ENCODE measurements around the gene CTXN2.

Gene CTXN2

DNA sequence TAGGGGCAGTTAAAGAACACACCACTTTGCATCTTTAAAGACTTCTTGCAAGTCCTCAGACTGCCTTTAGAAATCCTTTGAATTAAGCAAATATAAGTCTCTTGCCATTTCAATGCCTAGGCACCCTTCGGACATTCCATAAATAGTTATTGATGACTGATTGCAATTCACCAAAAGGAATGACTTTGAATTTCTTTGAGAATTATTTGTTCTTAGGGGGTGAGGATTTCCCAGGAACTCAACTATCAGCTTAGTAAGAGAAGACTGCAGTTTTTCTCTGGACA, 12.9 kb upstream of the CTXN2 start:
- DNase-seq (ENCODE audit: extremely low read depth, low read depth), result no peak
- TF ChIP-seq, protein P1, sequence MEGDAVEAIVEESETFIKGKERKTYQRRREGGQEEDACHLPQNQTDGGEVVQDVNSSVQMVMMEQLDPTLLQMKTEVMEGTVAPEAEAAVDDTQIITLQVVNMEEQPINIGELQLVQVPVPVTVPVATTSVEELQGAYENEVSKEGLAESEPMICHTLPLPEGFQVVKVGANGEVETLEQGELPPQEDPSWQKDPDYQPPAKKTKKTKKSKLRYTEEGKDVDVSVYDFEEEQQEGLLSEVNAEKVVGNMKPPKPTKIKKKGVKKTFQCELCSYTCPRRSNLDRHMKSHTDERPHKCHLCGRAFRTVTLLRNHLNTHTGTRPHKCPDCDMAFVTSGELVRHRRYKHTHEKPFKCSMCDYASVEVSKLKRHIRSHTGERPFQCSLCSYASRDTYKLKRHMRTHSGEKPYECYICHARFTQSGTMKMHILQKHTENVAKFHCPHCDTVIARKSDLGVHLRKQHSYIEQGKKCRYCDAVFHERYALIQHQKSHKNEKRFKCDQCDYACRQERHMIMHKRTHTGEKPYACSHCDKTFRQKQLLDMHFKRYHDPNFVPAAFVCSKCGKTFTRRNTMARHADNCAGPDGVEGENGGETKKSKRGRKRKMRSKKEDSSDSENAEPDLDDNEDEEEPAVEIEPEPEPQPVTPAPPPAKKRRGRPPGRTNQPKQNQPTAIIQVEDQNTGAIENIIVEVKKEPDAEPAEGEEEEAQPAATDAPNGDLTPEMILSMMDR (IDR thresholded peaks at IDR 0.05; ENCODE audit: low read depth, low read length), result no peak

DNA sequence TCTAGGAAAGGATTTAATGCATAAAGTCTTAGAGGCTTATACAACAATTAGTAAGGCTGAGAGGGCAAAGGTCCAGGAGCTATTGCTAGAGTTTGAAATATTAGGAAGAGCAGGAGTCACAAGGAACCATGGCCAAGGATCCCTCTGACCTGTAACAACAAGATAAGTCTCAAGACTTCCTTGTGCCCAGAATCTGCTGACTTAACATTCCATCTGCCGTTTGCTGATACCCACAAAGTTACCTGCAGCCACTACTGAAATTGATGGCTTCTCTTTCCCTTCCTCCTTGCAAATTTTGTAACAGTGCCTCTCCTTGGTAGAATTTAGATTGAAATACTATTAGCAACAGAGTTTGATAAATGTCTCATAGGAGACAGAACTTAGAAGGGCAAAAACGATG, 8.7 kb upstream of the CTXN2 start:
- TF ChIP-seq, protein P1 (IDR thresholded peaks at IDR 0.05; ENCODE audit: low read depth, low read length), result no peak
- DNase-seq (ENCODE audit: extremely low read depth, low read depth), result no peak

DNA sequence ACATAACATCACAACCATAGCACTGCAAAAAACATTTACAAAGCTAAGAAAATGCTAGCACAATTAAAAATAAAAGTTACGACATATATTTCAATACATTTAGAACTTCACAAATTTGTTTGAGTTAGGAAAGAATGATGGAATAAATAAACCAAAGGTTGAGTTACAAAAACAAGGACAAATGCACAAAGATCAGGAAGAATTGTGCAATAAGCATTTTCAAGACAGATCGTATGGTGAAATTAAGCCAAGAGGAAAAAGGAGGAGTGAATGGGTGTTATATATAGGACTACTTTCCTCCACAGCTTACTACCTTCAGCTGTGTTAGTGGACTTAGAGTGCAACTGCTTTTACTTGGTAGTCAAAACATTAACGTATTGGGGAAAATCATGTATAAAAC, 5.9 kb upstream of the CTXN2 start:
- TF ChIP-seq, protein P1 (IDR thresholded peaks at IDR 0.05; ENCODE audit: low read depth, low read length), result no peak
- DNase-seq (ENCODE audit: extremely low read depth, low read depth), result no peak

DNA sequence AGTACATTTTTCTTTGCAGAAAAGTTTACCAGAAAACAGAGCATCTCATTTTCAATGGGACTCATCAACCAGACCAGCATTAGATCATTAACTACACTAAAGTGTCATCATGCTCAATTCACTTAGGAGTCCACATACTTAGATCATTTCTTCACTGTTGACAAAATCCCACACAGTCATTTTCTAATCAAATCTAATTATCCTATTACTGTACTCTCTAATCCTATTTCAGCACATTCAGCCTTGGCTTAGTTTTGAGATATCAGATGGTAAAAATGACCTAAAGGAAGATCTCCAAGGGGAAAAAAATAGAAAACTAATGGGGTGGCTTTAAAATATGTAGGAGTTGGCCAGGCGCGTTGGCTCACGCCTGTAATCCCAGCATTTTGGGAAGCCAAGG, 5.2 kb upstream of the CTXN2 start:
- TF ChIP-seq, protein P1 (IDR thresholded peaks at IDR 0.05; ENCODE audit: low read depth, low read length), result no peak

DNA sequence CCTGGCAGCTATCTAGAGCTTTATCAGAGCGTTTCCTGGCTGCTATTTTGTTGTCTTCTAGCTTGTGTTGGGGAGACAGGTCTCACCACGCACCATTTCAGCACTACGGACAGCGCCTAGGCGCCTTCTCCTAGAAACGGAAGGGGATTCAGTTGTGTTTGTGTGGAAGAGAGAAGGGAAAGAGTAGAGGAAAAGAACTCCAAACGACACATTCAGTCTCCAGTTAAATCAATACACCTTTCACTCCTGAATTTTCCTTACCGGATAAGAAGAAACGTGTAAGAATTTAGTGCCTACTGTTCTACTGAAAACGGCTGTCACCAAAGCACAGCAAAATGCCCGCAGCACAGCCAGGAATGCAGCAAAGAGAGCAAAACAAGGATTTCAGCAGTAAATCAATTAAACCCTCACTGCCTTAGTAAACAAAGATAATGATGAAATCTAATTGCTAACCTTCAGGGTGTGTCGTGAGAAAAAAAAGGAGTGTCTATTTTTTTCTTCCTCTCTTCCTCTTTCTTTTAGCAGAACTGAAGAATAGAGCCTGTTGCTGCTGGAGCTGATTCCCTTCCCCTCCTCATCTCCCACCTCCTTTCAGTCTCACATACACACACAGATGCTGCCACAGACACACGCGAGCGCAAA, 412 bp upstream of the CTXN2 start:
- TF ChIP-seq, protein P1 (IDR thresholded peaks at IDR 0.05; ENCODE audit: low read depth, low read length), result no peak
- peak; percentile 1 for DNase-seq (ENCODE audit: extremely low read depth, low read depth)

More for the DNA sequence above, 5.2 kb upstream of the CTXN2 start:
- DNase-seq (ENCODE audit: extremely low read depth, low read depth), result no peak

DNA sequence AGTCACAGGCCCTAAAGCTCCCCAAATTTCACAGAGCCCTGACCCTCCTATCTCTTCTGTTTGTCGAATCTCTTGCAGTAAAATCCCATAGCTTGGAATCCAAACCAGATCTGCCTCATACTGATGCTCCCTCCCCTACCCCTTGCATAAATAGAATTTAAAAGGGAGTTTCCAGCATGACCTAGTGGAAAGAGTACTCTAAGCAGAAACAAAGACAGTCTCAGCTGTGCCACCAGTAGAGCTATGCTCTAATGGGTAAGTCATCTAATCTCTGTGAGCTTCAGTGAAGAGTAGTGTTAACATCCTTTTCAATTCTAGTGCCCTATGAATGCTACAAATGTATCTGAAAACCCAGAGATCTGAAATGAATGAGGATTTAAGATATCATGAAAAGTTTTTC, 10.6 kb downstream of the CTXN2 start:
- no peak for DNase-seq (ENCODE audit: extremely low read depth, low read depth)
- TF ChIP-seq, protein P1 (IDR thresholded peaks at IDR 0.05; ENCODE audit: low read depth, low read length), result no peak

DNA sequence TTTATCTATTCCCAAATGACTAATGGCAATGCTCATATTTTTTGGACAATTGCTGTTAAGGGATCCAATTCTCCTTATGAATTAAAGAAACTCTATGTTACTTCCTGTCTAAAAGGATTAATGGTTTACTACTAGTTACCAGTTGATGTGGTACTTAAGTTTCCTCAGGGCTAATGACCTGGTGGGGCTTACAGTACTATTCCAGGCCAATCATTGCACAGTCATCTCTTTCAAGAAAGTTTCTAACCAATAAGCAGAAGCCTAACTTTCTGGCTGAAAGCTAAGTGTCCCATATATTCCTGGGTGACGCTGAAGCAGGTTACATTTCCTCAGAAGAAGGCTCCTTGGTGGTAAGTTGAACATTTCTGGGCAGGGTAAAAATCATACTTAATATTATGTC, 14.5 kb downstream of the CTXN2 start, which contains the start of gene SLC12A1:
Gene SLC12A1, plus strand, starts transcription at position 322 of the 400 bp plus-strand sequence. CDS start 1,418 bp downstream, outside the sequence.
- TF ChIP-seq, protein P1 (IDR thresholded peaks at IDR 0.05; ENCODE audit: low read depth, low read length), result no peak
- DNase-seq (ENCODE audit: extremely low read depth, low read depth), result no peak

All from AG09319 (cell line).